AG04450 (cell line): ENCODE data around the gene SPEF2. TPM values are rescaled to one million over a fixed set of nuclear protein-coding genes. Genes with fewer than 3 reads are reported as not detected.

Source experiments
- CTCF ChIA-PET: fragments of 300-600, 350-600 bp; formaldehyde crosslinking; extraction: SDS; loops from one replicate; lab custom pipeline; 2022; ENCODE audit warnings: antibody characterized with exemption, inconsistent platforms; lab: Charles Lee
- POLR2A ChIA-PET: fragments of 350-600 bp; formaldehyde crosslinking; extraction: SDS; loops from one replicate; lab custom pipeline; 2021; ENCODE audit warnings: antibody characterized with exemption, inconsistent platforms; lab: Yijun Ruan, JAX
- DNase-seq: peaks from one replicate; pipeline ENCODE4 v3.0.0-alpha.2; 2011; ENCODE audit warnings: low read depth, low spot score
- H3K27ac ChIP-seq: one replicate; pipeline ENCODE4 v1.5.1; 2012; ENCODE audit warnings: low read depth, low read length, control low read depth
- H3K27me3 ChIP-seq: one replicate; pipeline ENCODE4 v1.6.0; 2012; ENCODE audit warnings: low read length; ENCODE audit not compliant: control insufficient read depth, insufficient read depth
- H3K4me3 ChIP-seq: 2 replicates; pipeline ENCODE4 v1.5.1; 2011; ENCODE audit warnings: mild to moderate bottlenecking, low read depth, low read length, control low read depth
- H3K9me3 ChIP-seq: 2 replicates; pipeline ENCODE4 v1.5.1; 2012; ENCODE audit warnings: low read length; ENCODE audit not compliant: control insufficient read depth, insufficient read depth
- polyA minus RNA-seq: library from RNA; depleted of rRNA, polyadenylated mRNA; stranded (reverse); fragments of >200 nt; gene quantifications from 2 replicates; pipeline ENCODE4 v1.2.3, GENCODE V29; 2011; rRNA and poly(A)+ RNA removed
- polyA plus RNA-seq: library from polyadenylated mRNA; depleted of rRNA; stranded (reverse); fragments of >200 nt; gene quantifications from 2 replicates; pipeline ENCODE4 v1.2.3, GENCODE V29; 2011; rRNA removed
- TF ChIP-seq, protein P1 (sequence below): IDR thresholded peaks from 2 replicates; pipeline ENCODE4 v1.5.1; 2011; ENCODE audit warnings: low read depth, low read length, control low read depth, inconsistent platforms

Gene SPEF2, protein sequence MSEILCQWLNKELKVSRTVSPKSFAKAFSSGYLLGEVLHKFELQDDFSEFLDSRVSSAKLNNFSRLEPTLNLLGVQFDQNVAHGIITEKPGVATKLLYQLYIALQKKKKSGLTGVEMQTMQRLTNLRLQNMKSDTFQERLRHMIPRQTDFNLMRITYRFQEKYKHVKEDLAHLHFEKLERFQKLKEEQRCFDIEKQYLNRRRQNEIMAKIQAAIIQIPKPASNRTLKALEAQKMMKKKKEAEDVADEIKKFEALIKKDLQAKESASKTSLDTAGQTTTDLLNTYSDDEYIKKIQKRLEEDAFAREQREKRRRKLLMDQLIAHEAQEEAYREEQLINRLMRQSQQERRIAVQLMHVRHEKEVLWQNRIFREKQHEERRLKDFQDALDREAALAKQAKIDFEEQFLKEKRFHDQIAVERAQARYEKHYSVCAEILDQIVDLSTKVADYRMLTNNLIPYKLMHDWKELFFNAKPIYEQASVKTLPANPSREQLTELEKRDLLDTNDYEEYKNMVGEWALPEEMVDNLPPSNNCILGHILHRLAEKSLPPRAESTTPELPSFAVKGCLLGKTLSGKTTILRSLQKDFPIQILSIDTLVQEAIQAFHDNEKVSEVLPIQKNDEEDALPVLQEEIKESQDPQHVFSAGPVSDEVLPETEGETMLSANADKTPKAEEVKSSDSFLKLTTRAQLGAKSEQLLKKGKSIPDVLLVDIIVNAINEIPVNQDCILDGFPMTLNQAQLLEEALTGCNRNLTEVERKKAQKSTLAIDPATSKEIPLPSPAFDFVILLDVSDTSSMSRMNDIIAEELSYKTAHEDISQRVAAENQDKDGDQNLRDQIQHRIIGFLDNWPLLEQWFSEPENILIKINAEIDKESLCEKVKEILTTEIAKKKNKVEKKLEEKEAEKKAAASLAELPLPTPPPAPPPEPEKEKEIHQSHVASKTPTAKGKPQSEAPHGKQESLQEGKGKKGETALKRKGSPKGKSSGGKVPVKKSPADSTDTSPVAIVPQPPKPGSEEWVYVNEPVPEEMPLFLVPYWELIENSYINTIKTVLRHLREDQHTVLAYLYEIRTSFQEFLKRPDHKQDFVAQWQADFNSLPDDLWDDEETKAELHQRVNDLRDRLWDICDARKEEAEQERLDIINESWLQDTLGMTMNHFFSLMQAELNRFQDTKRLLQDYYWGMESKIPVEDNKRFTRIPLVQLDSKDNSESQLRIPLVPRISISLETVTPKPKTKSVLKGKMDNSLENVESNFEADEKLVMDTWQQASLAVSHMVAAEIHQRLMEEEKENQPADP (N-terminal part only)
- polyA plus RNA-seq, result 2.3 and 4.2 TPM in 2 replicates
- 1.5 and 1.7 TPM in 2 replicates for polyA minus RNA-seq

DNA sequence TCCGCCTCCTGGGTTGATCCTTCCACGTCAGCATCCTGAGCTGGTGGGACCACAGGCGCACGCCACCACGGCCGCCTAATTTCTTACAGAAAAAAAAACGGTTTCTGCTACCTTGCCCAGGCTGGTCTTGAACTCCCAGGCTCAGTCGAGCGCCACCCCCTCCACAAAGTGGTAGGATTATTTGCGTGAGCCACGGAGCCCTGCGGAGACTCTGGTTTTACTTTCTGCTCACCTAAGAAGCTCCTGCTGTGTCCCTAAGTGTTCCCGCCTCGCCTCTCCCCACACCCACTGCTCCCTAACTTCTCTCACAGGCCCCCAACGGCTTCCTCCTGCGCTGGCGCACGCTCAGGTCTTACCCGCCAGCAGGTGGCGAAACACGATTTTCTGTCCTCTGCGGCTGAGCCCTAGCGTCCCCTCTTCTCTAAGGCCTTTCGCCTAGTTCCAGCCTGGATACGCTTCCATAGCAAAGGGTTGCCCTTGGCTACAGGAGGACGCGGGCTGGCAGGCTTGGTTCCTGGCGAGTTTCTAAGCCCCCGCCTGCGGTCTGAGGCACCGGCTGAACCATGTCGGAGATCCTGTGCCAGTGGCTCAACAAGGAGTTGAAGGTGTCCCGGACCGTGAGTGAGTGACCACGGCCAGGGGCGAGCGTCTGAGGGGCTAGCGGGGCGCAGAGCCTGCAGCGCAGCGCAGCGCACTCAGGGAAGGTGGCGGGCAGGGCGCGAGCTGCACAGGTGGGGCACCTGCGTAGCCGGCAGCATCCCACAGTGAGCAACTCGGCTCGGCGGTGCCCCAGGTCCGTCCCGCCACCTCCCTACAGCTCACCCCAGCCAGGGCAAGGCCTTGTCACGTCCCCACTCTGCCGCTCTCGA, at the start of gene SPEF2:
Gene SPEF2 (plus strand): TSS at position 429 of the 869 bp plus-strand sequence. CDS start 135 bp downstream, at position 564.
- Histone ChIP-seq H3K9me3 (no peaks in the 10 kb centered on the region; the same call in 1 of the 2 replicates), H3K4me3 (peak within 1 kb of the TSS; percentile 89), H3K27me3 (no peaks in the 10 kb centered on the region), H3K27ac (no peak within 1 kb of the TSS)
- ChIA-PET POLR2A (no interaction called here), CTCF (interaction anchor here (0.6 to 4.8 kb wide), 15 partner anchors 9 to 313 kb away, joined by 3 to 104 read pairs (median 5); no protein-coding TSS in a partner anchor)
- TF ChIP-seq, protein P1, sequence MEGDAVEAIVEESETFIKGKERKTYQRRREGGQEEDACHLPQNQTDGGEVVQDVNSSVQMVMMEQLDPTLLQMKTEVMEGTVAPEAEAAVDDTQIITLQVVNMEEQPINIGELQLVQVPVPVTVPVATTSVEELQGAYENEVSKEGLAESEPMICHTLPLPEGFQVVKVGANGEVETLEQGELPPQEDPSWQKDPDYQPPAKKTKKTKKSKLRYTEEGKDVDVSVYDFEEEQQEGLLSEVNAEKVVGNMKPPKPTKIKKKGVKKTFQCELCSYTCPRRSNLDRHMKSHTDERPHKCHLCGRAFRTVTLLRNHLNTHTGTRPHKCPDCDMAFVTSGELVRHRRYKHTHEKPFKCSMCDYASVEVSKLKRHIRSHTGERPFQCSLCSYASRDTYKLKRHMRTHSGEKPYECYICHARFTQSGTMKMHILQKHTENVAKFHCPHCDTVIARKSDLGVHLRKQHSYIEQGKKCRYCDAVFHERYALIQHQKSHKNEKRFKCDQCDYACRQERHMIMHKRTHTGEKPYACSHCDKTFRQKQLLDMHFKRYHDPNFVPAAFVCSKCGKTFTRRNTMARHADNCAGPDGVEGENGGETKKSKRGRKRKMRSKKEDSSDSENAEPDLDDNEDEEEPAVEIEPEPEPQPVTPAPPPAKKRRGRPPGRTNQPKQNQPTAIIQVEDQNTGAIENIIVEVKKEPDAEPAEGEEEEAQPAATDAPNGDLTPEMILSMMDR, result peak; percentile 86
- DNase-seq, result peak; percentile 74

DNA sequence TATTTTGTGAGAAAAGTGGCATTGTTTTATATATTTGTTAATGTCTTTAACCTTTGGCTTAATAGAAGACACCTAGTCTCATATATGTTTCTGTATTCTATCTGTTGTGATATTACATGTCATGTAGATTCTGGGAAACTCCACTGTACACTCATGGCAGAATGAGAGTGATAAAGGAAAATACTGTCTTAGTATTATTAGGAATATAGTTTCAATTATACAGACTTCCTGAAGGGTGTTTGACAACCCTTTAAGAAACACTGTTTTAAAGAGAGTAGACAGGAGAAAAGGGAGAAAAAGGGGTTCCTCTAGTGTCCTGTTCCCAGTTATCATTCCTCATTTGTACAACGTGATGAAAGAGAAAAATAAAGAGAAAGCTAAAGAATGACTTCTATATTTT, 42.1 kb upstream of the SPEF2 start:
- TF ChIP-seq, protein P1, result no peak
- POLR2A ChIA-PET, result no interaction called here
- no peak for DNase-seq
- no peak overlapping the region for H3K27ac ChIP-seq
- H3K9me3 ChIP-seq, result no peaks in the 10 kb centered on the region
- CTCF ChIA-PET, result no interaction called here
- no peaks in the 10 kb centered on the region for H3K27me3 ChIP-seq
- no peak overlapping the region for H3K4me3 ChIP-seq

DNA sequence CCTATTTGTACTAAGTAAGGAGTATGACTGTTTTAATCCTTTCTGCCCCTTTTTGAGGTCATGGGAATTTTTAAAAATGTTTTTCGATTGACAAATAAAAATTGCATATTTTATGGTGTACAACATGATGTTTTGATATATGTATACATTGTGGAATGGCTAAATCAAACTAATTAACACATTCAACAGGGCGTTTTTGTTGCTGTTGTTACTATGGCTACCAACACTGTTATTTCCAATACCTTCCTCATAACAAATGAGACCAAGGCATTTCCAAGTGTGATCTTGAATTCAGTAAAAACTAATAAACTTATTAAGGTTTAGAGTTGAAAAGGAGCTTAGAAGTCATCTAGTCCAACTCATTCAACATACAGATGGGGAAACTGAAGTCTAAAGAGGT, 30.2 kb upstream of the SPEF2 start:
- no peak overlapping the region for H3K27ac ChIP-seq
- no peak overlapping the region for H3K4me3 ChIP-seq
- no peaks in the 10 kb centered on the region for H3K27me3 ChIP-seq
- ChIA-PET POLR2A (no interaction called here), CTCF (no interaction called here)
- TF ChIP-seq, protein P1, result no peak
- no peaks in the 10 kb centered on the region for H3K9me3 ChIP-seq
- no peak for DNase-seq

DNA sequence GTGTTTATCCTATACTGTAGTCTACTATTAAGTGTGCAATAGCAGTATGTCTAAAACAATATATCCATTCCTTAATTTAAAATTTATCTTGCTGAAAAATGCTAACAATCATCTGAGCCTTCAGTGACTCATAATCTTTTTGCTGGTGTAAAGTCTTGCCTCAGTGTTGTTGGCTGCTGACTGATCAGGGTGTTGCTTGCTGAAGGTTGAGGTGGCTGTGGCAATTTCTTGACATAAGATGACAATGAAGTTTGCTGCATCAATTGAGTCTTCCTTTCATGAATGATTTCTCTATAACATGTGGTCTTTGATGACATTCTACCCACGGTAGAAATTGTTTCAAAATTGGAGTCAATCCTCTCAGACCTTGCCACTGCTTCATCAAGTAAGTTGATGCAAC, 24.3 kb upstream of the SPEF2 start:
- POLR2A ChIA-PET, result no interaction called here
- H3K4me3 ChIP-seq, result no peak overlapping the region
- H3K9me3 ChIP-seq, result no peaks in the 10 kb centered on the region
- CTCF ChIA-PET, result no interaction called here
- TF ChIP-seq, protein P1, result no peak
- no peaks in the 10 kb centered on the region for H3K27me3 ChIP-seq
- no peak for DNase-seq
- no peak overlapping the region for H3K27ac ChIP-seq
